GM19438 (cell line): ENCODE measurements around the gene MPG.

Experiments
- ATAC-seq: cut with Tn5 transposase; IDR thresholded peaks from one replicate; pipeline ENCODE4 v1.9.1; 2021; ENCODE audit warnings: low read depth; ENCODE audit not compliant: unreplicated experiment

The MPG gene

DNA sequence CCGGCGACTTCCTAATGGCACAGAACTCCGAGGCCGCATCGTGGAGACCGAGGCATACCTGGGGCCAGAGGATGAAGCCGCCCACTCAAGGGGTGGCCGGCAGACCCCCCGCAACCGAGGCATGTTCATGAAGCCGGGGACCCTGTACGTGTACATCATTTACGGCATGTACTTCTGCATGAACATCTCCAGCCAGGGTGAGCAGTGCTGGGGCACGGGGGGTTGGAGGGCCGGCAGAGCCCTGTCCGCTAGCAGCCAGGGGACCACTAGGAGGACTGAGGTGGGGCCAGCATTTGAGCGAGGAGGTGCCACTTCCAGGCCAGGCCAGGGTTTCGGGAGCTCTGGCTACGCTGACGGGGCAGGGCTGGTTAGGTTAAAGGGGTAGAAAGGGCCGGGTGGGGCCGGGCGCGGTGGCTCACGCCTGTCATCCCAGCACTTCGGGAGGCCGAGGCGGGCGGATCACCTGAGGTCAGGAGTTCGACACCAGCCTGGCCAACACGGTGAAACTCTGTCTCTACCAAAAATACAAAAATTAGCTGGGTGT lies 5.1 kb downstream of the MPG start:
- ATAC-seq, result no peak

- ATAC-seq, result no peak
These were observed 6.0 kb downstream of the MPG start for GRCh38 chr16:83781-84615.

- ATAC-seq, result peak; percentile 59
These were observed 6.8 kb downstream of the MPG start for GRCh38 chr16:84718-85406.

DNA sequence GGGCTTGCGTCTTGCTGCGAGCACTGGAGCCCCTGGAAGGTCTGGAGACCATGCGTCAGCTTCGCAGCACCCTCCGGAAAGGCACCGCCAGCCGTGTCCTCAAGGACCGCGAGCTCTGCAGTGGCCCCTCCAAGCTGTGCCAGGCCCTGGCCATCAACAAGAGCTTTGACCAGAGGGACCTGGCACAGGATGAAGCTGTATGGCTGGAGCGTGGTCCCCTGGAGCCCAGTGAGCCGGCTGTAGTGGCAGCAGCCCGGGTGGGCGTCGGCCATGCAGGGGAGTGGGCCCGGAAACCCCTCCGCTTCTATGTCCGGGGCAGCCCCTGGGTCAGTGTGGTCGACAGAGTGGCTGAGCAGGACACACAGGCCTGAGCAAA lies 7.4 kb downstream of the MPG start:
- no peak for ATAC-seq

DNA sequence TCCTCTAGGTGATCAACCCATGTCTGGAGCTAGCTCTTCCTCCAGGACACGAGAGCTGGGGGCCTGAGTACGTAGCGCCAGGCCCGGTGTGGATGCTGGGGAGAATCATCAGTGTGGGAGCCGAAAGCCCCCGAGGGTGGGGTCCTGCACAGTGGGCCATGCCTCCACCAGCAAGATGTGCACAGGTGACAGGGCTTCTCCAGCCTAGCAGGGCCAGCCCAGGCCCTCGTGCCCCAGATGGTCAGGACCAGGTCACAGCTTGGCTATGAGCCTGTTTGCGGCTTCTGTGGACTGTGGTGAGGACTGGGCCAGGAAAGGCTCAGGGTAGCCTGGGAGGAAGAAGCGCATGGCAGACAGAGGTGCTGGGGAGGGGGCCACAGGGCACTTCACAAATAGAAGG lies 7.8 kb downstream of the MPG start:
- no peak for ATAC-seq

- ATAC-seq, result no peak
These were observed 8.5 kb downstream of the MPG start for GRCh38 chr16:86483-86952.

GRCh38 chr16:88613-89012 lies 10.6 kb downstream of the MPG start:
- ATAC-seq, result no peak

- no peak for ATAC-seq
These were observed 11.6 kb downstream of the MPG start for GRCh38 chr16:89391-90302.

- no peak for ATAC-seq
These were observed 13.5 kb downstream of the MPG start for GRCh38 chr16:91484-91883.

DNA sequence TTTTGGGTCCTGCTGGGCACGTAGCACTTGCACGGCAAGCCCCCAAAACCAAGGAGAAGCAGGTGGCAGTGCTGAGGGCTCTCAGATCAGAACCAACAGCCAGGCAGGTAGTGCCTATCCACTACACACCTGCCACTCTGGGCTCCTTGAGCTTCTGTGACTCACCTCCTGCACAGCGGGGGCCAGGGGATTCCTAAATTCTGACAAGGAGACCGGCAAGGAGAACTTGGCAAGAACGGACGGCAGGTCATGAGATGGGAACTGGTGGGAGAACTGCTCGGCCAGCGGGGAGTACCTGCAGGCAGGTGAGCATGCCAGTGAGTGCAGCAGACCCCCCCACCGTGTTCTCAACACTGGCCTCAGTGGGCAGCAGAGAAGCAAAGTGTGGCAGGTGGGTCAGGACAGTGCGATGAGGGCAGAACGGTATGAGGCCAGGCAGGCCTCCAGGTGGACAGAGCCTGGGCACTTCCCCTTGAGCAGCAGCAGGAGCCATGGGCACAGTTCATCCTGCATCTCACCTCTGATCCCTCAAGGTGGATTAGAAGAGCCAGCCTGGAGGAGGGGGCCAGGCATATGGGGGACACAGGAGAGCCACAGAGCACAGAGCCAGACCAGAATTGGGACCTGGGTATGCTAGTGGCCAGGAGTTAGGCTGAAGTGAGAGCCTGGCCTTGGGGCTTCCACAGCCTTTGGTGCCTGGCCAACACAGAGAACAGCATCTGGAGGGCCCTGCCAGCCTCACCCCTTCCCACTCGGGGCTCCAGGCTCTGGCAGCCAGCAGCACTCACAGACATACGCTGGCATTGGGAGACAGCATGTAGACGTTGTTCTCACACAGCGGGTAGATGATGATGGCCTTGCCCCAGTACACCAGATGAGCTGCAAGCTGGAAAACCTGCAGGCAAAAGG lies 14.7 kb downstream of the MPG start:
- ATAC-seq, result no peak

GRCh38 chr16:94918-95265 lies 16.9 kb downstream of the MPG start:
- no peak for ATAC-seq

- no peak for ATAC-seq
These were observed 18.9 kb downstream of the MPG start for GRCh38 chr16:96935-97381.

- ATAC-seq, result no peak
These were observed 19.8 kb downstream of the MPG start for GRCh38 chr16:97822-98221.

DNA sequence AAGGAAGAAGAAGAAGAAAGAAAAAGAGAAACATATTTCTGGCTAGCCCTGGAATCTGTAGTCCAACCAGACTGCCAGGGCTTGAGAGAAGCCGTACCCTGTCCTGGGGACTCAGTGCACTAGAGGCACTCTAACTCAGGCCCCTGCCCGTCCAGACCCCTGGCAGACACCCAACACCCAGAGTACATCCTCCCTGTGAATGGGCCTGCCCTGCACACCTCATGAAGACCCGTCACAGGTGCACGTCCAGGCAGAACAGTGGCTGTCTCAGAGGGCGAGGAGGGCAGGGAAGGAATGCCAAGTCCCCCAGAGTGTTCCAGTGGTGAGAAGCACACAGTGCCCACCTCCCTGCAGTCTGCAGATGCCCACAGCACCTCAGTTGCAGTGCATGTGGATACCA lies 23.0 kb downstream of the MPG start:
- ATAC-seq, result no peak

- no peak for ATAC-seq
These were observed 23.6 kb downstream of the MPG start for GRCh38 chr16:101586-101985.

DNA sequence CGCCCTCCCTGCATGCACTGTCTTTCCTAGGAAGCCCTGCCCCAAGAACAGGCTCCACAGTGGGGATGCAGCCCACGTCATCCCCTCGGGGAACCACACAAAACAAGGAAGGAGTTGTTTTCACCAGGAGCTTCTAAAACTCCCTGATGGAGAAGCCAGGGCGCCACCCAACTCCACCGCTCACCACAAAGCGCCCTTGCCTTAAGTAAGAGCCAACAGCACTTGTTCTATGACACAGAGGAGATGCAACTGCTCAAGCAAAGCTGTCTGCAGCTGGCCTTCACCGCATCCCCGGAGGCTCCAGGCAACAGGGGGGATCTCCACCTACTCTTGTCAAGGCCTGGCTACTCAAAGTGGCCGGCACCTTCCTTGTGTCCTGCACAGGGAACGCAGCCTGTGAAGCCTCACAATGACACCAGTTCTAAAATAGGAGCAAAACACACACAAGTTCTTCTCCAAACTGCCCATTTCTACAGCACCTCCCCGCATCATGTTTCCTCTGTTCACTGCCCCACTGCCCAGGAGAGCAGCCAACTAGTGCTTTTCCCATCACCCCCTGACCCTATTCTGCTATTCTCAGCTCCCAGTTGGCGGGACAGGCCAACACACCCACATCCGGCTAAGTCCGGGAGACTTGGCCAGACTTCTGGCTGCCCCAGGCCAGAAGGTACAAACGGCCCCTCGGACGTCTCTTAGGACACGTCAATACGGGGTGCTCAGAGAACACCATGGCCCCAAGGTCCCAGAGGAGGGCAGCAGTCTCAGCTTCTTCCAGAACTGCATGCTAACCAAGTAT lies 24.2 kb downstream of the MPG start:
- no peak for ATAC-seq

- ATAC-seq, result no peak
These were observed 26.3 kb downstream of the MPG start for GRCh38 chr16:104355-104754.

DNA sequence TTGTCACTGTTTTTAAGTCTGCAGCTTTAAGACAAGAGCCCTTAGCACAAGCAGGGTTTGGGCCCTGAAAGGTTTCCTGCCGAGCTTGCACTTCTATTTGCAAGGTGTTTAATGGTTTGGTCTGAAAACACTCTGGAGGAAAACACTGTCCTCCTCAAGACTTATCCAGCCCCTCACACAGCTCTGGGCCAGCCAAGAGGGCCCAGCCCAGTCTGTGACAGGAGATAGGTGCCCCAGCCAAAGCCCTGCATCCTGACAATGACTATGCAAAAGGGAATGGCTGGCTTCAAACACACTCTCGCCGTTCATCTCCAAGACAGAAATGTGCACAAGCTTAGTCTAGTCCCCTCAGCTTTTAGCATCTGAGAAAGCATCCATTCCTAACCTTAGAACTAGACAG lies 26.9 kb downstream of the MPG start:
- no peak for ATAC-seq

- no peak for ATAC-seq
These were observed 27.5 kb downstream of the MPG start for GRCh38 chr16:105521-105920.
